NCI-H1048 (cell line): ENCODE results near the gene ZNF358.

Source experiments
- DNase-seq: peaks from one replicate; lab custom pipeline; 2025; lab: John Stamatoyannopoulos, UW

ZNF358 gene

DNA sequence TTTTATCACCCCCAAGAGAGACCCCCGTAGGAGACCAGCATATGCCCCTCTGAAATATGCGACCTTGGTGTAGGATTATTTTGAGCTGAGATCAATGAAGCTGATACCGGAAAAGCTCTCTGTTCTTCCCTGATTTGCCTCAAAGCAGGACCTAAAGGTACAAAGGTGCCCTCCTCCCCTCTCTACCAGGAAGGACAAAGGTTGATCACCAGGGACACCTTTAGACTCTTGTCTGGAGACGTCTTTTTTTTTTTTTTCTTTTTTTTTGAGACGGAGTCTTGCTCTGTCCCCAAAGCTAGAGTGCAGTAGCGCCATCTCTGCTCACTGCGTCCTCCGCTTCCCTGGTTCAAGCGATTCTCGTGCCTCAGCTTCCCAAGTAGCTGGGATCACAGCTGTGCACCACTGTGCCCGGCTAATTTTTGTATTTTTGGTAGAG, 26.3 kb upstream of the ZNF358 start:
- DNase-seq, result no peak

DNA sequence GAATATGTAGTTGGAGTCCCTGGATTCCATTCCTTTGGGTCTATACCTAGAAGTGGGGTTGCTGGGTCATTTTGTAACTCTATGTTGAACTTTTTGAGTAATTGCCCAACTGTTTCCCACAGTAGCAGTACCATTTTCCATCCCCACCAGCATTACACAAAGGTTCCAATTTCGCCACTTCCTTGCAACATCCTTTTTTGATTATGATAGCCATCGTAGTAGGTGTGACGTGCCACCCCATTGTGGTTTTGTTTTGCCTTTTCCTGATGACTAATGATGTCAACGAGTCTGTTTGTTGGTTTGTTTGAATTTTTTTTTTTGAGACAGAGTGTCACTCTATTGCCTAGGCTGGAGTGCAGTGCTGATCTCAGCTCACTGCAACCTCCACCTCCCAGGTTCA, 23.8 kb upstream of the ZNF358 start:
- no peak for DNase-seq

DNA sequence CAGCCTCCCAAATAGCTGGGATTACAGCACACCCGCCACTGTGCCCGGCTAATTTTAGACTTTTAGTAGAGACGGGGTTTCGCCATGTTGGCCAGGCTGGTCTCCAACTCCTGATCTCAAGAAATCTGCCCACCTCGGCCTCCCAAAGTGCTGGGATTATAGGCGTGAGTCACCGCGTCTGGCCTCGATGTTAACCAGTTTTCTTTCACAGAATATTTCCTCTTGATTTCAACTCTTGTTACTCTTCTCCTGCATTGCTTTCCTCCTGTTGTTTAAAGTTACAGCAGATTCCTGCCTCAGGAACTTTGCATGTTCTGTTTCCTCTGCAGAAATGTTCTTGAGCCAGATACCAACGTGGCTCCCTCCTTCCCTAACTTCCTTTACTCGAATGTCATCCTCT, 23.3 kb upstream of the ZNF358 start:
- DNase-seq, result no peak

DNA sequence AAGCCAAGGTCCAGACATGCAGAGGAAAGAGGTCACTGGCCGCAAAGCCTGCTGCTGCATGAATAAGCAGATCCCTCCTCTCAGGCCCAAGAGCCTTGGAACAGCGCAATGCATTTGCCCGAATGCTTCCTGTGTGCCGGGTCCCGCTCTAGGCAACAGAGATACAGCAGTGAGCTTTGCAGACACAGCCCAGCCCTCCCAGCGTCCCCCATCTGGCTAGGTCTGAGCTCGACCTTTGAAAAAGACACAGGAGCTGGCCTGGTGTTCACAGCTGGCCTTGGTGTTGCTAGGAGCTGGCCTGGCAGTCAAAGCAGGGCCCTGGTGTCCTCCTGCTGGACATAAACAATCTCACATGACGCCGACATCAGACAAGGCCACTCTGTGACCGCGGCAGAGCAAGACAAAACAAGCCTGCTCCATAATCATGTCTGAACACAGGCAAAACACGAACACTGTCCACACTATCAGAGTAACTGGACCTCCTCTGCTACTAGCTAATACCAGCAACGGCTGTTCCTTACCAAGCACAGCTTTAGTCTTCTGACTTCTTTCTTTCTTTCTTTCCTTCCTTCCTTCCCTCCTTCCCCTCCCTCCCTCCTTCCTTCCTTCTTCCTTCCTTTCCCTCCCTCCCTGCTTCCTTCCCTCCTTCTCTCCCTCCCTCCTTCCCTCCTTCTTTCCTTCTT, 21.3 kb upstream of the ZNF358 start:
- no peak for DNase-seq

DNA sequence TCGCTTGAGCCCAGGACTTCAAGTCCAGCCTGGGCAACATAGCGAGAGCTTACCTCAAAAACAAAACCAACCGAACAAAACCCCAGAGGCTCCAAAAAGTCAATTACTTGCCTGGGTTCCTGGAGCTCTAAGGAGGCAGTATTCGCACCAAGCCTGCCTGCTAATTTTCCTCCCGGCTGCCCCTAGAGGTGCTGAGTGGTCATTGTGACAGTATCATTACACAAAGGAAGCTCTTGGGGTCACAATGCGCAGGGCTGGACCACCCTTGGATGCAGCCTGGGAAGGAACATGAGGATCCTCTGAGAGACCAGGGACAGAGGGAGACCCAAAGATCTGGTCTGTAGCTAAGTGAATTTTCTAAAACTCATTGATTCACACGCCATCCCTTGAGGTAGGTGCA, 18.6 kb upstream of the ZNF358 start:
- DNase-seq, result no peak

DNA sequence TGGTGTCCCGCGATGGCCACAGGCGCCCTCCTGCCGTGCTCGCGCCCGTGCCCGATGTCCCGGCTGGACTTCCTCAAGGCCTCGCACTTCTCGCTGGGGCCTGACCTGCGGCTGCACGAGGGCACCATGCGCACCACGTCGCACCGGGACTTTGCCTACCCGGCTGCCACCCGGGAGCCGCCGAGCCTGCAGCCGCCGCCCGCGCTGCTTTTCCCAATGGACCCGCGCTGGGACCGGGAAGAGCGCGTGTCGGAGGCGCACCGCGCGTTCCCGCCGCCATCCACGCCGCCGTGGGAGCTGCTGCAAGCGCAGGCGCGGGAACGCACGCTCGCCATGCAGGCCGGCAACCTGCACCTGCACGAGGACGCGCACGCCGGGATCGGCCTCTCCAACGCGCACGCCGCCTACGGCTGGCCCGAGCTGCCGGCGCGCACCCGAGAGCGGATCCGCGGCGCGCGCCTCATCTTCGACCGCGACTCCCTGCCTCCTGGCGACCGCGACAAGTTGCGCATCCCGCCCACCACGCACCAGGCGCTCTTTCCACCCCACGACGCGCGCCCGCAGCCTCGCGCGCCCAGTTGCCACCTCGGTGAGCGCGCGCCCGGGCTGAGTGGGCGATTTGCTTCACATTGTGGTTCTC, 15.0 kb upstream of the ZNF358 start:
- DNase-seq, result peak; percentile 79

DNA sequence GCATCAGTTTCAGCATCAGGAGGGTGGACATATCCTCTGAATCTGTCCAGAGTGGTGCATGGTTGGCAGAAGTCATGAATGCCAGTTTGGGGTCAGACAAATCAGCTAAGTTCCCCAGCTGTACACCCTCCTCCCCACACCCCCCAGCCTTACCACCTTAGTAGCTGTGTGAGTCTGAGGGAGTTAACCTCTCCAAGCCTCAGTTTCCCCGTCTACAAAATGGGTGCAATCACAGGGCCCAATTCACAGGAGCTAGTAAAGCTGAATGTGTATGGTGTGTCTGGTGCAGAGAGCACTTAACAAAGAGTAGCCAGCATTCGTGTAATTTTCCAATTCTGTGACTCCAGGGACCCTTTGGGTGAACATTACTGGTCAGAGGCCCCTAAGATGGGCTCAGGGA, 13.4 kb upstream of the ZNF358 start:
- DNase-seq, result no peak

DNA sequence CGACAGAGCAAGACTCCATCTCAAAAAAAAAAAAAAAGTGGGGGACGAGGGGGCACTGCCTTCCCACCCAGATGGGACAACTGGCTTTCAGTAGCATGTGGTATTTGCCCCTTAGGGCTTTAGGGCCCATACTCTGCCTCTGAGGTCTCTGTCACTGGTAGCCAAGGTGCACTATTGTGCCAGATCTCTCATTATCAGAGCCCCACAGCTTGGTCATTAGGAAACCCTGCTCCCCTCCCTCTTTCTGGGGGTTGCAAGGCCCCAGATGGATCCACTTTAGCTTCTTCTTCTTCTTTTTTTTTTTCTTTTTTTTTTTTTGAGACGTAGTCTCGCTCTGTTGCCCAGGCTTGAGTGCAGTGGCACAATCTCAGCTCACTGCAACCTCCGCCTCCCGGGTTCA, 11.2 kb upstream of the ZNF358 start:
- no peak for DNase-seq

DNA sequence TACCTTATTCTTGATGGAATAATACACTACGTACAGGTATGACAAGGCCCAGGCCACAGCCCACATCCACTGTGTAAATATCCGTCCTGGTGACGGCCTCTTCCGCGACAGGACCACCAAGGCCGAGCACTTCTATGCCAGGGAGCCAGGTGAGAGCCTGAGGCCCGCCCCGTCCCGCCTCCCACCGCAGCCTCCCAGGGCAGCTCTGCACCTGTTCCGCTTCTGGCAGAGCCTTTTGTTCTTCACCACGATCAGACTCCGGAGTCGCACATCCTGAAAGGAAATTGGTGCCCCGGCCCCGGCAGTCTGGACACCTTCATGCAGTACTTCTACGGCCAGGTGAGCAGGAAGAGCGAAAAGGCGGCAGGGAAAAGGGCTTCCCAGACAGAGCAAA, 10.6 kb upstream of the ZNF358 start:
- DNase-seq, result no peak

DNA sequence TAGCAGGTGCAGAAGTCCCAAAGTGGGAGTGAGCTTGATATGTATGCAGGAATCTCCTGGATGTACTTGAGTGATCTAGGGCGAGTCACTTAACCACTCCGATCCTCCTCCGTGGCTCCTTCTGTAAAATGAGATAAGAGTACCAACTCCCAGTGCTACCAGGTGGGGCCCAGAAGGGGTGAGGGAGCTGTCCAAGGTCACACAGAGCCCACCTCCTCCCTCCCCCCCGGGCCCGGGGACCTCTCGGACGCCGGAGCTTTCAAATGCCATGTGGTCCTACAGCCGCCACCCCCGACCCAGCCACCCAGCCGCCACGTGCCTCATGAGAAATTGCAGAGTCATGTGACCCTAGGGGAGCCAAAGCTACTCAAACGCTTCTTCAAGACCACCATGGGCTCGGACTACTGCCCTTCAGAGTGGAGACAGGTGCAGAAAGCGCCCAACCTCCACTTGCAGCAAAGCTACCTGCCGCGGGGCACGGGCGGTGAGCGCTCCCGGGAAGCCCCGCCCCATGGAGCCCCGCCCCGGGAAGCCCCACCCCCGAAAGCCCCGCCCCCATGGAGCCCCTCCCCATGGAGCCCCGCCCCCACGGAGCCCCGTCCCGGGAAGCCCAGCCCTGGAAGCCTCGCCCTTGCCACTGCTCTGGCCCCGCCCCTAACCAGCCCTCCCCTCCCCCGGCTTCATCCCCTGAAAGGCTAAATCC, 10.1 kb upstream of the ZNF358 start:
- DNase-seq, result peak; percentile 62

DNA sequence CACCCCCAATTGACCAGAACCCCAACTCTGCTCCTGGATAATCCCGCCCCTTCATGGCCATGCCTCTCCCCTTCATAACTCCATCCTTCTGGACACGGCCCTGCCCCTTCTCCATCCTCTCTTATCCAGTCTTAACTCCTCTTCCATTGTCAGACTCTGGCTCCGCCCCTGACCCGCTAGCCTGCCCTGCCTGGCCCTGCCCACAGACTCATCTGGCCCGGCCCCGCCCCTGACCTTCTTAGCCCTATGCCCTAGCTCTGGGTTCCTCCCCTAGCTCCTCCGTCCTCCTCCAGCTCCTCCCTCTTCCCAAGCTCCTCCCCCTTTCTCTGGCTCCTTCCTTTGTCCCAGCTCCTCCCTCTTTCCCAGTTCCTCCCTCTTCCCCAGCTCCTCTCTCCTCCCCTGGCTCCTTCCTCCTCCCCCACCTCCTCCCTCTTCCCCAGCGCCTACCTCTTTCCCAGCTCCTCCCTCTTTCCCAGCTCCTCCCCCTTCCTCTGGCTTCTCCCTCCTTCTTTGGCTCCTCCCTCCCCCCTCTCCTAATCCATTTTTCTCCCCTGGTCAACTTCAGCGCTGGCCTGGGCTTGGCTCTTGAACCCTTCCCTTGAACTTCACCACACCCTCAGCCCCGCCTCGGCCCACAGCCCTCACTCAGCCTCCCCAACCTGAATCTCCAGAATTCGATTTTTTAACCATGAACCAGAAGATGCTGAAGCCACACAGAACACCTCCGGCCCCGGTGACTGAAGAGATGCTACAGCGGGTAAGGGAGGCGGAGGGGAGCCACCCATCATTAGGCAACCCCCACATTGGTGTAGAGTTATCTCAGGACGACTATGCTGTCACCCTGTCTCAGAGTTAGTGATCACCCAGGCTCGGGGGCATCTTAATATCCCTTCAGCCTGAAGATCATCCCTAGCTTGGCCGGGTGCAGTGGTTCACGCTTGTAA, 9.2 kb upstream of the ZNF358 start:
- peak; percentile 62 for DNase-seq

DNA sequence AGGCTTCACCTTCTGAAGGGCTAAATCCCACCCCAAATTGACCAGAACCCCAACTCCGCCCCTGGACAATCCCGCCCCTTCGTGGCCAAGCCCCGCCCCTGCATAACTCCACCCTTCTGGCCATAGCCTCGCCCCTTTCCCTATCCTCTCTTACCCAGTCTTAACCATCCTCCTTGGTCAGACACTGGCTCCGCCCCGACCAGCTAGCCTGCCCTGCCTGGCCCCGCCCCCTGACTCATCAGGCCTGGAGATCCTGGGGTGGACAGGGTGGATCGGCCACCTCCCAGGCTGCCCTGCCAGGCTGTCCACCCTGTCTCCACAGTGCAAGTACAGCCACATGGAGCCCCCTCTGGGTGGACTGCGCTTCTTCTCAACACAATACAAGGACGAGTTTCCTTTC, 8.0 kb upstream of the ZNF358 start:
- no peak for DNase-seq

DNA sequence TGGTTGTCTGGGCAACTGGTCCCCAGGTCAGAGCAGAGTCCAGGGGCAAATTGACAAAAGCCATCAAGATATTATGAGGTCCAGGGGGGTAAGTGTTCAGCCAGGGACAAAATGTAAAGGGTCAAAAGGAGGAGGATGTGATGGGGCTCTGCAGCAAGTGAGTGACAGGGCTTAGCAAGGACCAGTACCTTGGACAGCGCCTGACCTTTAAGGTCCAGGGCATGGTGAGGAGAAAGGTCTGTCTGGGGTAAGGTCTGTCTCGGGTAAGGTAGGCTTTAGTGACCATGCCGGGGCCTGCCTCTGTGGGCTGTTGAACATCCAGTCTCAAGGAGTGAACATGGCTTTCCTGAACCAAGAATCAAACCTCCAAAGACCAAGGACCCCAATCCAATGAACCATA, 6.3 kb upstream of the ZNF358 start:
- no peak for DNase-seq

DNA sequence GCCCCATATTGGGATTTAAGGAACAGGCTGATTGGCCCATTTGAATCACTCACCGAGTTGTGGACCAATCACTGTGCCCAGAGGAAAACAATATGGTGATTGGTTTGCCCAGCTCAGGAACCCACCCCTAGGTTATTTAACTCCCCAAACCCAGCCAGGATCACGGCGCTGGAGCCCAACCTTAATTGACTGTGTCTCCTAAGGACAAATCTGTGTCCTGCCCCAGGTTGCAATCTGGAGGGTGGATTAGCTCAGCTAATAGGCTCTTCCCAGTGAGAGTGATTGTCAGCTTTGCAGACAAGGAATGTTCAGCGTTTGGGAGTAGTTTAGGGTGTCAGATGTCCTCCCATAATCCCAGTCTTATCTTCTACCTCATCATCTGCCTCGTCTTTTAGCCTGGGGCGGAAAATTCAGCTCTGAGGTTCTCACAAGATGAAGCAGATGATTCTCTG, 3.5 kb upstream of the ZNF358 start:
- DNase-seq, result no peak

DNA sequence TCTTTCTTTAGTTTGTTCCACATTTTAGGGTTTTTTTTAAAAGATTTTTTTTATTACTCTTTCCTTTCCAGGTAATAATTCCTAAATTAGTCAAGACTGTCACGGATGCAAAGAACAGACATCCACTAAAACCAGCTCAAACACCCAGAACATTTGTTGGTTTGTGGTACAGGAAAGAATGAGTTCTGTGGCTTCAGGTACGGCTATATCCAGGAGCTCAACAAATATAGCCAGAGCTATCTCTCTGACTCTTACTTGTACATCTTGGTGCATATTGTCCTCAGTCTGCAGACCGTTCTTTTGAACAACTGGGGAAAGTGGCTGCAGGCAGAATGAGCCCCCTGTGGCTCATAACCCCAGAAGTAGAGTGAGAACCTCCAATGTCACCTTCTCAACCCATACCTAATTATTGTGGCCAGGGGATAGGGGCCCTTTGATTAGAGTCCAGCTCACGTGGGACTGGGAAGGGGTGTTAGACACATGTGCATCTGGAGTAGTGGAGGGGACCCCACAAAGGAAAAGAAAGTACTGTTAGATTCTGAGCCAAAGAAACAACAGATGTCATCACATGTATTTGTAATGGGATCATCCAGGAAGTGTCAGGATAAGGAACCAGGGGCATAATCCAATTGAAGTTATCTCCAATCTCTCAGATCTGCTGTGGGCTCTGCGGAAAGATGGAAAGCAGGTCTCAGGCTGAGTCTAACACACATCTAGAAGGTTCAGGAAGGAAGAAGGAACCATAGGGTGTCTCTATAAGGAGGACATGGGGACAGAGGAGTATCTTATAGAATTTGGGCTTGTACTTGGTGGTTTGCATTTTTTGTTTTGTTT, 1.9 kb upstream of the ZNF358 start:
- no peak for DNase-seq

DNA sequence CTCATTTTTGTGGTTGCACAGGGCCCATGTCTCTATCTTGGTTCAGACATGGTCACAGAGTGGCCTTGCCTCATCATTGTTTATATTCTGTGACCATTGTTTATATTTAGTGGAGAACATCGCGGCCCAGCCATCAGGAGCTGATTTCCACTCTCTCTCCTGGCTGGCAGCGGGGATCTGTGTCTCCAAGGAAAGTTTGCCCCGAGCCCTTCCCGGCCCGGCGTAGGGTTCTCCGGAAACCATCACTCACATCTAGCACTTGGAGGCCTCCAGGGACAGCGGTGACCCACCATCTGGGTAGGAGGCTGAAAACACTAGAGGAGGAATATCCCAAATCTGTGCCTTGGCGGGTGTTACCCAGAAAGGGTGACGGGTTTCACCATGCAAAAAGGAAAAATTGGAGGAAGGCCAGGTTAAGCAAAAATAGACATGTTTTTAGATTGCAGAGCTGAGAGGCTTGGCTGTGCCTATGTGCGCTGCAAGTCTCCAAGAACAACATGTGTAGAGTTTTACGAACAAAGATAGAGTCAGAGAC, 726 bp upstream of the ZNF358 start:
- no peak for DNase-seq

DNA sequence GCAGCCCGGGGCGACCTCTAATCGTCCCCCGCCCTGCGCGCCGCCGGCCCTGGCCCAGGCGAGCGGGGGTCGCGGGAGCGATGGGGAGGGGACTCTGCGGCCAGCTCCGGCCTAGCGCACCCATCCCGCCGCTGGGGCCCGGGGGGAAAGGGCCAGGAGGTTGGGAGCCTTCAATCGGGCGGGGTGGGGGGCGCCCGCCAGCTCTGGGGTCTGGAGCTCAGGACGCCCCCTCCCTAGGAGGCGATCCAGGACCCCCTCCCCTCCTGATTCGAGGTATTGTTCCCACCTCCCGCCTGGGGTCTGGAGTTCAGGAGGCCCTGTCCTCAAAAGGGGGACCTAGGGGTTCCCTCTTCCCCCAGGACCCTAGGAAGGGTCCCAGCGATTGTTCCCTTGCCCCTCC, 430 bp downstream of the ZNF358 start:
- DNase-seq, result no peak

DNA sequence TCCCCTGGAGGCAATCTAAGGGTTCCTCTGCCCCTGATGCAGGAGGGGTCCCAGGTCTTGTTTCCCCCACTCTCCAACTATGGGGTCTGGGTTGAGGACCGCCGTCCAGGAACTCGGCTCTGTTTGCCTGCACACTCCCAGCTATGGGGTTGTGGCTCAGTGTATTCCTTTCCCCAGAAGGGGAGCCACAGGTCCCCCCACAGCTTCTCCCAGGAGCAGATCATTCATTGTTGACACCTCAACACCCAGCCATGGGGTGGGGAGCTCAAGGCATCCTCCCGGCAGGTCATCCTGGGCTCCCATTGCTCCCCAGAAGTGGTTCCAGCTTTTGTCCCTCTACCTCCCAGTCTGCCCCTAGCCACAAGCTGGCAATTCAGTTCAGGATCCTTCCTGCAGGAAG, 975 bp downstream of the ZNF358 start:
- DNase-seq, result no peak

DNA sequence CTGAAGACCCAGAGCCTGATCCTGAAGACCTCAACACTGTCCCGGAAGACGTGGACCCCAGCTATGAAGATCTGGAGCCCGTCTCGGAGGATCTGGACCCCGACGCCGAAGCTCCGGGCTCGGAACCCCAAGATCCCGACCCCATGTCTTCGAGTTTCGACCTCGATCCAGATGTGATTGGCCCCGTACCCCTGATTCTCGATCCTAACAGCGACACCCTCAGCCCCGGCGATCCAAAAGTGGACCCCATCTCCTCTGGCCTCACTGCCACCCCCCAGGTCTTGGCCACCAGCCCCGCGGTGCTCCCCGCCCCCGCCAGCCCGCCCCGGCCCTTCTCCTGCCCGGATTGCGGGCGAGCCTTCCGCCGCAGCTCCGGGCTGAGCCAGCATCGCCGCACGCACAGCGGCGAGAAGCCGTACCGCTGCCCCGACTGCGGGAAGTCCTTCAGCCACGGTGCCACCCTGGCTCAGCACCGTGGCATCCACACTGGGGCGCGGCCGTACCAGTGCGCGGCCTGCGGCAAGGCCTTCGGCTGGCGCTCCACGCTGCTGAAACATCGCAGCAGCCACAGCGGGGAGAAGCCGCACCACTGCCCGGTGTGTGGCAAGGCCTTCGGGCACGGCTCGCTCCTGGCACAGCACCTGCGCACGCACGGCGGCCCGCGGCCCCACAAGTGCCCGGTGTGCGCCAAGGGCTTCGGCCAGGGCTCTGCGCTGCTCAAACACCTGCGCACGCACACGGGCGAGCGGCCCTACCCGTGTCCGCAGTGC, 3.6 kb downstream of the ZNF358 start:
- DNase-seq, result no peak
